OCI-LY1 (cell line): ENCODE results near the gene GNAQ.

Experiments used
- H2AFZ ChIP-seq: fragments of 200-600 bp; sonication (generic), shearing (Covaris generic); 2 replicates; pipeline ENCODE4 v1.6.0; 2014; ENCODE audit warnings: antibody characterized with exemption, mild to moderate bottlenecking, low read length
- H3F3A ChIP-seq: fragments of 200-600 bp; sonication (generic), shearing (Covaris generic); 2 replicates; pipeline ENCODE4 v1.6.0; 2014; ENCODE audit warnings: mild to moderate bottlenecking, antibody characterized with exemption, low read length, moderate library complexity; ENCODE audit not compliant: insufficient read depth
- H3K27ac ChIP-seq: fragments of 200-600 bp; sonication (generic); 2 replicates; pipeline ENCODE4 v1.5.1; 2014; ENCODE audit warnings: low read length, mixed run types, mild to moderate bottlenecking, low read depth; ENCODE audit not compliant: poor library complexity, severe bottlenecking
- H3K27me3 ChIP-seq: fragments of 200-600 bp; sonication (generic); 2 replicates; pipeline ENCODE4 v1.6.0; 2014; ENCODE audit warnings: antibody characterized with exemption, mild to moderate bottlenecking, low read length, moderate library complexity; ENCODE audit not compliant: insufficient read depth
- H3K36me3 ChIP-seq: fragments of 200-600 bp; sonication (generic); 2 replicates; pipeline ENCODE4 v1.6.1; 2014; ENCODE audit warnings: mild to moderate bottlenecking, antibody characterized with exemption, low read length, moderate library complexity, mixed read lengths; ENCODE audit not compliant: insufficient read depth
- H3K4me1 ChIP-seq: fragments of 200-600 bp; sonication (generic); 2 replicates; pipeline ENCODE4 v1.5.1; 2014; ENCODE audit warnings: mild to moderate bottlenecking, low read length, moderate library complexity; ENCODE audit not compliant: insufficient read depth, severe bottlenecking
- H3K4me2 ChIP-seq: fragments of 200-600 bp; sonication (generic), shearing (Covaris generic); 2 replicates; pipeline ENCODE4 v1.6.1; 2014; ENCODE audit warnings: low read length
- H3K4me3 ChIP-seq: fragments of 200-600 bp; sonication (generic); 2 replicates; pipeline ENCODE4 v1.5.1; 2014; ENCODE audit warnings: low read length, low read depth, mild to moderate bottlenecking, mixed read lengths; ENCODE audit not compliant: poor library complexity, severe bottlenecking
- H3K79me2 ChIP-seq: fragments of 200-600 bp; shearing (Covaris generic); 2 replicates; pipeline ENCODE4 v1.6.1; 2016; ENCODE audit warnings: mixed run types, low read length, mixed read lengths; ENCODE audit not compliant: insufficient read depth
- H3K9ac ChIP-seq: fragments of 200-600 bp; sonication (generic), shearing (Covaris generic); 2 replicates; pipeline ENCODE4 v1.6.1; 2014; ENCODE audit warnings: mild to moderate bottlenecking, low read length, mixed read lengths
- H3K9me2 ChIP-seq: fragments of 200-600 bp; sonication (generic), shearing (Covaris generic); 2 replicates; pipeline ENCODE4 v1.6.1; 2014; ENCODE audit warnings: low read depth, mild to moderate bottlenecking, low read length, mixed read lengths
- H3K9me3 ChIP-seq: fragments of 200-600 bp; shearing (Covaris generic); 2 replicates; pipeline ENCODE4 v1.6.1; 2014; ENCODE audit warnings: low read length, mixed read lengths
- H4K20me1 ChIP-seq: fragments of 200-600 bp; sonication (generic), shearing (Covaris generic); 2 replicates; pipeline ENCODE4 v1.6.0; 2016; ENCODE audit warnings: mild to moderate bottlenecking, low read length; ENCODE audit not compliant: insufficient read depth
- CTCF ChIP-seq: fragments of 200-600 bp; sonication (generic), shearing (Covaris generic); IDR thresholded peaks from 2 replicates; pipeline ENCODE4 v1.5.1; 2017; ENCODE audit warnings: mild to moderate bottlenecking, antibody characterized with exemption, low read length, moderate library complexity, mixed read lengths
- EZH2 ChIP-seq: fragments of 200-600 bp; sonication (generic), shearing (Covaris generic); IDR thresholded peaks from 2 replicates; pipeline ENCODE4 v1.8.0; 2017; ENCODE audit warnings: borderline replicate concordance, mixed run types, mild to moderate bottlenecking, antibody characterized with exemption, low read length, moderate library complexity, mixed read lengths

GNAQ gene

GRCh38 chr9:78031444-78031892 is at the start of gene GNAQ:
Gene GNAQ, minus strand, starts transcription at chr9:78031811. Its CDS starts 576 bp downstream, at chr9:78031235.
- no peaks in the 10 kb centered on the region for H3K4me1 ChIP-seq
- no peaks in the 10 kb centered on the region for H3K36me3 ChIP-seq
- H3K27me3 ChIP-seq, result no peaks in the 10 kb centered on the region
- no peaks in the 10 kb centered on the region for H3F3A ChIP-seq
- no peaks in the 10 kb centered on the region for H3K9me2 ChIP-seq
- no peak within 1 kb of the TSS for H3K4me2 ChIP-seq
- H3K9ac ChIP-seq, result no peak within 1 kb of the TSS
- TF ChIP-seq CTCF (no peak), EZH2 (no peak)
- H3K79me2 ChIP-seq, result no peaks in the 10 kb centered on the region
- H2AFZ ChIP-seq, result no peak within 1 kb of the TSS
- no peaks in the 10 kb centered on the region for H3K9me3 ChIP-seq
- no peak within 1 kb of the TSS for H3K4me3 ChIP-seq
- no peaks in the 10 kb centered on the region for H4K20me1 ChIP-seq
- no peak within 1 kb of the TSS for H3K27ac ChIP-seq

GRCh38 chr9:78074385-78075291 is 43.0 kb upstream of the GNAQ start:
- H3K4me2 ChIP-seq, result no peak overlapping the region
- H4K20me1 ChIP-seq, result no peaks in the 10 kb centered on the region
- H3K9ac ChIP-seq, result no peak overlapping the region
- no peaks in the 10 kb centered on the region for H3K9me2 ChIP-seq
- no peaks in the 10 kb centered on the region for H3F3A ChIP-seq
- TF ChIP-seq EZH2 (no peak), CTCF (no peak)
- H3K9me3 ChIP-seq, result no peaks in the 10 kb centered on the region
- H3K36me3 ChIP-seq, result no peaks in the 10 kb centered on the region
- no peak overlapping the region for H3K4me3 ChIP-seq
- H3K27ac ChIP-seq, result no peak overlapping the region
- no peaks in the 10 kb centered on the region for H3K4me1 ChIP-seq
- no peaks in the 10 kb centered on the region for H3K79me2 ChIP-seq
- H3K27me3 ChIP-seq, result no peaks in the 10 kb centered on the region
- no peak overlapping the region for H2AFZ ChIP-seq

- no peaks in the 10 kb centered on the region for H3F3A ChIP-seq
- no peak overlapping the region for H3K27ac ChIP-seq
Measured at GRCh38 chr9:78073722-78074121, 42.1 kb upstream of the GNAQ start.

More at GRCh38 chr9:78073722-78074121, 42.1 kb upstream of the GNAQ start:
- Histone ChIP-seq H2AFZ (no peak overlapping the region), H3K4me3 (no peak overlapping the region), H3K36me3 (no peaks in the 10 kb centered on the region), H3K9me2 (no peaks in the 10 kb centered on the region), H3K79me2 (no peaks in the 10 kb centered on the region), H3K27me3 (no peaks in the 10 kb centered on the region), H4K20me1 (no peaks in the 10 kb centered on the region), H3K4me1 (no peaks in the 10 kb centered on the region), H3K4me2 (no peak overlapping the region), H3K9me3 (no peaks in the 10 kb centered on the region), H3K9ac (no peak overlapping the region)
- TF ChIP-seq CTCF (no peak), EZH2 (no peak)
